K562 (cell line): Measurements from ENCODE around the gene MYO1H. TPM values are rescaled to one million over a fixed set of nuclear protein-coding genes. Genes with fewer than 3 reads are reported as not detected.

Experiments used
- CBFA2T2 ChIP-seq: fragments of 450-650 bp; conservative IDR thresholded peaks from 2 replicates; pipeline ENCODE4 v1.6.1; 2017; ENCODE audit warnings: mild to moderate bottlenecking
- DDX20 ChIP-seq: fragments of 450-650 bp; IDR thresholded peaks from 2 replicates; pipeline ENCODE4 v1.6.1; 2016; ENCODE audit warnings: missing genetic modification characterization, low read depth, mild to moderate bottlenecking, missing compliant biosample characterization, moderate library complexity
- ETV1 ChIP-seq: fragments of 450-650 bp; conservative IDR thresholded peaks from 2 replicates; pipeline ENCODE4 v1.6.1; 2016; ENCODE audit warnings: missing genetic modification characterization, control low read depth, low read depth, missing compliant biosample characterization
- HEY1 ChIP-seq: fragments of 250-450 bp; sonication (Bioruptor Pico); IDR thresholded peaks from 2 replicates; pipeline ENCODE4 v1.5.0; 2020; ENCODE audit warnings: mild to moderate bottlenecking, moderate library complexity, borderline replicate concordance
- LEF1 ChIP-seq: fragments of 450-650 bp; IDR thresholded peaks from 2 replicates; pipeline ENCODE4 v1.6.1; 2016; ENCODE audit warnings: mild to moderate bottlenecking
- MYC ChIP-seq, 2 experiments: fragments of 250-450 bp in 1 of 2; sonication (Bioruptor Pico) in 1 of 2; IDR thresholded peaks; 2 replicates each; pipeline versions ENCODE4 v1.5.1 to v1.6.1; 2012 to 2021; ENCODE audit warnings: low read depth in 2 of 2, borderline replicate concordance in 1 of 2, improper control_type of control experiment in 1 of 2, low read length in 1 of 2, mild to moderate bottlenecking in 1 of 2, moderate library complexity in 1 of 2
- NFE2 ChIP-seq: IDR thresholded peaks from 2 replicates; pipeline ENCODE4 v1.6.1; 2014; ENCODE audit warnings: antibody characterized with exemption, low read depth
- NR2C1 ChIP-seq, 2 experiments: fragments of 450-650 bp; IDR thresholded peaks; 2 replicates each; pipeline ENCODE4 v1.6.1; 2017; ENCODE audit warnings: mild to moderate bottlenecking in 2 of 2, antibody characterized with exemption in 1 of 2, inconsistent platforms in 1 of 2, missing compliant biosample characterization in 1 of 2, missing genetic modification characterization in 1 of 2
- TEAD1 ChIP-seq, 2 experiments: fragments of 450-650 bp in 1 of 2; sonication (generic) in 1 of 2; formaldehyde crosslinking; IDR thresholded peaks; 2 replicates each; pipeline versions ENCODE4 v1.4.0 to v1.8.0; 2020 to 2022; ENCODE audit warnings: mild to moderate bottlenecking in 2 of 2, missing genetic modification reagents in 1 of 2
- YY1 ChIP-seq, 3 experiments: IDR thresholded peaks; 2 replicates each; pipeline ENCODE4 v1.6.1; 2011; ENCODE audit warnings: low read length in 2 of 3, mild to moderate bottlenecking in 2 of 3, moderate library complexity in 2 of 3, borderline replicate concordance in 1 of 3, control low read depth in 1 of 3, low read depth in 1 of 3; ENCODE audit not compliant: insufficient read depth in 3 of 3, insufficient replicate concordance in 2 of 3, control insufficient read depth in 1 of 3, insufficient read length in 1 of 3; ENCODE audit errors: extremely low read depth in 1 of 3
- ZBTB17 ChIP-seq: fragments of 450-650 bp; formaldehyde crosslinking; IDR thresholded peaks from 2 replicates; pipeline ENCODE4 v1.4.0; 2020; ENCODE audit warnings: mild to moderate bottlenecking
- ZNF311 ChIP-seq: fragments of 250-450 bp; sonication (Bioruptor Pico); IDR thresholded peaks from 2 replicates; pipeline ENCODE4 v1.4.0; 2020; ENCODE audit warnings: mild to moderate bottlenecking, moderate library complexity
- ZNF583 ChIP-seq: fragments of 250-450 bp; sonication (Bioruptor Pico); IDR thresholded peaks from 2 replicates; pipeline ENCODE4 v1.4.0; 2020
- ZNF79 ChIP-seq: fragments of 250-450 bp; sonication (Bioruptor Pico); IDR thresholded peaks from 2 replicates; pipeline ENCODE4 v1.4.0; 2020; ENCODE audit warnings: low read depth, mild to moderate bottlenecking, moderate library complexity
- polyA plus RNA-seq, 8 experiments: library from polyadenylated mRNA; depleted of rRNA in 4 of 8; stranded (reverse) in 5 of 8; unstranded in 3 of 8; fragments of >200 nt; fragmentation: Nextera tagmentation in 2 of 8; fragmentation: Illumina TruSeq in 1 of 8; extraction: Ambion mirVana in 2 of 8; extraction: Trizol in 1 of 8; gene quantifications; 2 replicates each; pipeline versions ENCODE4 v1.2.1 to v1.2.3, GENCODE V29; 2011 to 2014; ENCODE audit warnings: inconsistent platforms in 1 of 8, missing spikeins in 1 of 8
- total RNA-seq, 7 experiments: library from RNA; depleted of rRNA in 6 of 7; stranded (reverse); fragments of >200 nt in 6 of 7; fragmentation: Illumina TruSeq in 2 of 7; extraction: Trizol in 2 of 7; gene quantifications; 2 replicates each; pipeline versions ENCODE4 v1.2.1 to v1.2.3, GENCODE V29; 2011 to 2021; ENCODE audit warnings: low replicate concordance in 1 of 7
- TF ChIP-seq, protein P1 (sequence below): fragments of 250-450 bp; sonication (Bioruptor Pico); IDR thresholded peaks from 2 replicates; pipeline ENCODE4 v1.8.0; 2022; ENCODE audit warnings: moderate library complexity, mild to moderate bottlenecking, inconsistent platforms
- TF ChIP-seq, protein P2 (sequence below), 2 experiments: fragments of 450-650 bp in 1 of 2; sonication (generic) in 1 of 2; formaldehyde crosslinking in 1 of 2; IDR thresholded peaks; 2 replicates each; pipeline versions ENCODE4 v1.7.1 to v1.9.0; 2016 to 2022; ENCODE audit warnings: inconsistent platforms in 1 of 2, mild to moderate bottlenecking in 1 of 2, missing genetic modification reagents in 1 of 2

The MYO1H gene
- total and polyA plus RNA-seq, 9 of the 15 experiments (the other 6 are each of a cell fraction or from before 2014, with no cell fraction given), result not detected

DNA sequence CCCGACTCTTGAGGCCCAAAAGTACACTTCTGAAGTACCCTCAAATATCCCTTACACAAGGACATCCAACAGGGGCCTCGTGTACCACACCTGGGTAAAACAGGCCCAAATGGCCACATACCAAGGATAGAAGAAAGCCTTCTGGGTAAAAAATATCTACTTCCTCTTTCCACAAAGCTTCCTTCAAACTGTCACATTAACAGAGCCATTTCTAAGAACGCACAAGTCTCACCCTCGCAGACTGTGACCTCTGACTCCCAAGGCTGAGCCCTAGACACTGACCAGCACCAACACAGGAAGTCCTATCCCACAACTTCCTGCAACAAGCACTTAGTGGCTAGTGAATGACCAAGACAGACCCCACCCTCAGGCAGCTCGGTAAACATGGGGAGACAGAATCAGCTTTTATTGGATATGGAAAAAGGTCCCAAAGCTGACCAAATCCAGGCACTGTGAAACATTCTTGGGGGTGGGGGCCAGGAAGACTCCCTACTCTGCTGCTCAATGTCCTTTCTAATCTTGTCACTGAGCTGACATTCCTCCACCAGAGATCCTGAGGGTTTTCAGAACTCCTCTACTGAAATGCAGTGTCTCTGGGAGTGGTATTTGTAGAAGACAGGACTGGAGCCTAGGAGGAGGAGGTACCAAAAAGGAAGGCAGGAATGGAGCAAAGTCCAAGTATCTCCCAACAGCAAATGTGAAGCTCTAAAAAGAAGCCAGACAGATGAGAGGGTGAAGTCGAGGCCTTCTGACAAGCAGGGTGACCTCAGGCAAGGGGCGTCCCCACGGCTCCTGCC, 113.5 kb downstream of the MYO1H start (continued):
- TF ChIP-seq ZNF79 (peak; percentile 31; the same call in 1 of the 2 replicates), HEY1 (no peak), CBFA2T2 (no peak), MYC (IDR thresholded peaks at IDR 0.05; ENCODE audit: low read depth, low read length) (peak; percentile 57), MYC (CRISPR knock-in tag; IDR thresholded peaks at IDR 0.05; ENCODE audit: borderline replicate concordance, low read depth) (no peak), TEAD1 (CRISPR knock-in tag; IDR thresholded peaks at IDR 0.05) (peak in 1 of 2 experiments; percentile 31; a peak in 1 of 4 replicates), NR2C1 (IDR thresholded peaks at IDR 0.05) (peak; percentile 93), NR2C1 (tag; IDR thresholded peaks at IDR 0.05) (peak; percentile 96), ZBTB17 (CRISPR knock-in tag) (peak; percentile 63; the same call in 1 of the 2 replicates), ETV1 (tag) (peak; percentile 89), NFE2 (peak; percentile 20; the same call in 1 of the 2 replicates), YY1 (IDR thresholded peaks at IDR 0.05; ENCODE audit: borderline replicate concordance in 1 of 3, control insufficient read depth in 1 of 3, extremely low read depth in 1 of 3, insufficient read depth in 3 of 3, insufficient read length in 1 of 3, insufficient replicate concordance in 2 of 3, low read depth in 1 of 3, low read length in 2 of 3) (peak in 1 of 3 experiments; percentile 67), ZNF311 (peak; percentile 90), LEF1 (peak; percentile 60; the same call in 1 of the 2 replicates), ZNF583 (CRISPR knock-in tag) (peak; percentile 73; the same call in 1 of the 2 replicates), DDX20 (tag) (0 out of 2 replicates have a peak, but pooled peaks have one; percentile 60)
- TF ChIP-seq, protein P1, sequence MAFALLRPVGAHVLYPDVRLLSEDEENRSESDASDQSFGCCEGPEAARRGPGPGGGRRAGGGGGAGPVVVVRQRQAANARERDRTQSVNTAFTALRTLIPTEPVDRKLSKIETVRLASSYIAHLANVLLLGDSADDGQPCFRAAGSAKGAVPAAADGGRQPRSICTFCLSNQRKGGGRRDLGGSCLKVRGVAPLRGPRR (CRISPR knock-in tag), result no peak
- TF ChIP-seq, protein P2, sequence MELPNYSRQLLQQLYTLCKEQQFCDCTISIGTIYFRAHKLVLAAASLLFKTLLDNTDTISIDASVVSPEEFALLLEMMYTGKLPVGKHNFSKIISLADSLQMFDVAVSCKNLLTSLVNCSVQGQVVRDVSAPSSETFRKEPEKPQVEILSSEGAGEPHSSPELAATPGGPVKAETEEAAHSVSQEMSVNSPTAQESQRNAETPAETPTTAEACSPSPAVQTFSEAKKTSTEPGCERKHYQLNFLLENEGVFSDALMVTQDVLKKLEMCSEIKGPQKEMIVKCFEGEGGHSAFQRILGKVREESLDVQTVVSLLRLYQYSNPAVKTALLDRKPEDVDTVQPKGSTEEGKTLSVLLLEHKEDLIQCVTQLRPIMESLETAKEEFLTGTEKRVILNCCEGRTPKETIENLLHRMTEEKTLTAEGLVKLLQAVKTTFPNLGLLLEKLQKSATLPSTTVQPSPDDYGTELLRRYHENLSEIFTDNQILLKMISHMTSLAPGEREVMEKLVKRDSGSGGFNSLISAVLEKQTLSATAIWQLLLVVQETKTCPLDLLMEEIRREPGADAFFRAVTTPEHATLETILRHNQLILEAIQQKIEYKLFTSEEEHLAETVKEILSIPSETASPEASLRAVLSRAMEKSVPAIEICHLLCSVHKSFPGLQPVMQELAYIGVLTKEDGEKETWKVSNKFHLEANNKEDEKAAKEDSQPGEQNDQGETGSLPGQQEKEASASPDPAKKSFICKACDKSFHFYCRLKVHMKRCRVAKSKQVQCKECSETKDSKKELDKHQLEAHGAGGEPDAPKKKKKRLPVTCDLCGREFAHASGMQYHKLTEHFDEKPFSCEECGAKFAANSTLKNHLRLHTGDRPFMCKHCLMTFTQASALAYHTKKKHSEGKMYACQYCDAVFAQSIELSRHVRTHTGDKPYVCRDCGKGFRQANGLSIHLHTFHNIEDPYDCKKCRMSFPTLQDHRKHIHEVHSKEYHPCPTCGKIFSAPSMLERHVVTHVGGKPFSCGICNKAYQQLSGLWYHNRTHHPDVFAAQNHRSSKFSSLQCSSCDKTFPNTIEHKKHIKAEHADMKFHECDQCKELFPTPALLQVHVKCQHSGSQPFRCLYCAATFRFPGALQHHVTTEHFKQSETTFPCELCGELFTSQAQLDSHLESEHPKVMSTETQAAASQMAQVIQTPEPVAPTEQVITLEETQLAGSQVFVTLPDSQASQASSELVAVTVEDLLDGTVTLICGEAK (IDR thresholded peaks at IDR 0.05), result peak; percentile 86
- TF ChIP-seq, protein P2 (CRISPR knock-in tag; IDR thresholded peaks at IDR 0.05), result no peak
